Measurements from ENCODE around the gene LAMA3. TPM values are rescaled to one million over a fixed set of nuclear protein-coding genes. Genes with fewer than 3 reads are reported as not detected.

The LAMA3 gene
- total RNA-seq, 4 donors from 2014 or later, result 46.5 to 75.4 (median 57.4) TPM

DNA sequence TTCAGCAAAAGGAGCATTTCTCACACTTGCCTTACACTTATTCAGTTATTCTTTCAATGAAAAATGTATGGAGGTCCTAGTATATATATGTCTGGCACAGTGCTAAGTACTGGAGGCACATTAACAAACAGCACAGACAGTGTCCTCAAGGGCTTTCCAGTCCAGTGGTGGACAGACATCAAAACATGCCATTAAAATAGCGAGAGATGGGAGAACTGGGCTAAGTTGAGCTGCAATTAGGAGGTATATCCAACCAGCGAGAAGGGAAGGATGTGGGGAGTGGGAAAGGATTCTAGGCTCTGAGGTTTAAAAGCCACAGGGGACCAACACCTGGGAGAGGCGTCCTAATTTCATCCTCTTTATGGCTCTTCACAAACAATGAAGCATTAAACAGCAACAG lies 197.8 kb downstream of the LAMA3 start:
- Histone ChIP-seq H3K27me3 (no peaks in the 10 kb centered on the region), H3K4me1 (peaks cover 3 to 7% of the 10 kb centered on the region in 2 donors), H3K36me3 (no peaks in the 10 kb centered on the region), H3K4me3 (no peak overlapping the region), H3K9me3 (no peaks in the 10 kb centered on the region), H3K27ac (peak overlapping the region in 1 of 2 donors; percentile 93)
- no peak for DNase-seq
- TF ChIP-seq, protein P1, sequence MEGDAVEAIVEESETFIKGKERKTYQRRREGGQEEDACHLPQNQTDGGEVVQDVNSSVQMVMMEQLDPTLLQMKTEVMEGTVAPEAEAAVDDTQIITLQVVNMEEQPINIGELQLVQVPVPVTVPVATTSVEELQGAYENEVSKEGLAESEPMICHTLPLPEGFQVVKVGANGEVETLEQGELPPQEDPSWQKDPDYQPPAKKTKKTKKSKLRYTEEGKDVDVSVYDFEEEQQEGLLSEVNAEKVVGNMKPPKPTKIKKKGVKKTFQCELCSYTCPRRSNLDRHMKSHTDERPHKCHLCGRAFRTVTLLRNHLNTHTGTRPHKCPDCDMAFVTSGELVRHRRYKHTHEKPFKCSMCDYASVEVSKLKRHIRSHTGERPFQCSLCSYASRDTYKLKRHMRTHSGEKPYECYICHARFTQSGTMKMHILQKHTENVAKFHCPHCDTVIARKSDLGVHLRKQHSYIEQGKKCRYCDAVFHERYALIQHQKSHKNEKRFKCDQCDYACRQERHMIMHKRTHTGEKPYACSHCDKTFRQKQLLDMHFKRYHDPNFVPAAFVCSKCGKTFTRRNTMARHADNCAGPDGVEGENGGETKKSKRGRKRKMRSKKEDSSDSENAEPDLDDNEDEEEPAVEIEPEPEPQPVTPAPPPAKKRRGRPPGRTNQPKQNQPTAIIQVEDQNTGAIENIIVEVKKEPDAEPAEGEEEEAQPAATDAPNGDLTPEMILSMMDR (IDR thresholded peaks at IDR 0.05), result no peak
- TF ChIP-seq POLR2A (IDR thresholded peaks at IDR 0.05), result no peak
- intact Hi-C loops (cut with DNase I; ENCODE audit: low total_unique reads), result no loop called here

DNA sequence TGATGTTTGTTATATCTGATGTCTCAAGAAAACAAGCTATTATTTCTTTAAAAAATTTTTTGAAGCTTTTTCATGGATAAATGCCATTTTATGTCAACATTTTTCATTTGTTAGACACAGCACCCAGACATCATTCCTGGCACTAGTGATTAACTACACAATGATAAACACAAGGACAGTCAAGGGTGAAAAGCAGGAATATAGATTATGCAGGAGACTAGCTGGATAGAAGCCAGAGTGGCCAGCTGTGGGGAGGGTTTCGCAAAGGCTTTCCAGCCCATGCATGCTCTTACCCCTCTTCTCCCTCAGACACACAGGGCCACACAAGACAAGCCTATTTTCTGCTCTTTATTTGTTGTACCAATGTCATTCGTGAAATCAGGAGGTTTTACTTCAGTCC lies 198.2 kb downstream of the LAMA3 start:
- peak; percentile 56 to 61 for DNase-seq
- Histone ChIP-seq H3K27ac (peak overlapping the region in 1 of 2 donors; percentile 28), H3K9me3 (no peaks in the 10 kb centered on the region), H3K36me3 (no peaks in the 10 kb centered on the region), H3K27me3 (no peaks in the 10 kb centered on the region), H3K4me1 (peaks cover 3 to 7% of the 10 kb centered on the region in 2 donors), H3K4me3 (no peak overlapping the region)
- intact Hi-C loops (cut with DNase I; ENCODE audit: low total_unique reads), result no loop called here
- TF ChIP-seq POLR2A (IDR thresholded peaks at IDR 0.05), result no peak
- TF ChIP-seq, protein P1 (IDR thresholded peaks at IDR 0.05), result no peak

DNA sequence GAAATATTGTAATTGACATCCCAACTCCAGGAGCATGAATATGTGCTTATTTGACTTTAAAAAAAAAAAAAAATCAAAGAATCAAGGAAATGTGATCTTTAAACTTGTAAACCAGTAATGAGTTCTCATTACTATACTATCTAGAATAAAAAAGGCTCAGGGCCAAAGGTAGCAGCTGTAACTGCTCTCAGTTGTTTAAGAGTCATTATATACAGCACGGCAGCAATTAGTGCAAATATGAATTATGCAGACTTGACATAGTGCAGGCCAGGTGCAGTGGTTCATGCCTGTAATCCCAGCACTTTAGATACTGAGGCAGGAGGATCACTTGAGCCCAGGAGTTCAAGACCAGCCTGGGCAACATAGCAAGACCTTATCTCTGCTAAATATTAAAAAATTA lies 199.6 kb downstream of the LAMA3 start:
- no peak overlapping the region for H3K27ac ChIP-seq
- intact Hi-C loops (cut with DNase I; ENCODE audit: low total_unique reads), result no loop called here
- no peaks in the 10 kb centered on the region for H3K36me3 ChIP-seq
- peaks cover 0 to 3% of the 10 kb centered on the region in 2 donors for H3K4me1 ChIP-seq
- no peak for DNase-seq
- TF ChIP-seq POLR2A (IDR thresholded peaks at IDR 0.05), result no peak
- H3K27me3 ChIP-seq, result no peaks in the 10 kb centered on the region
- H3K9me3 ChIP-seq, result no peaks in the 10 kb centered on the region
- no peak overlapping the region for H3K4me3 ChIP-seq

DNA sequence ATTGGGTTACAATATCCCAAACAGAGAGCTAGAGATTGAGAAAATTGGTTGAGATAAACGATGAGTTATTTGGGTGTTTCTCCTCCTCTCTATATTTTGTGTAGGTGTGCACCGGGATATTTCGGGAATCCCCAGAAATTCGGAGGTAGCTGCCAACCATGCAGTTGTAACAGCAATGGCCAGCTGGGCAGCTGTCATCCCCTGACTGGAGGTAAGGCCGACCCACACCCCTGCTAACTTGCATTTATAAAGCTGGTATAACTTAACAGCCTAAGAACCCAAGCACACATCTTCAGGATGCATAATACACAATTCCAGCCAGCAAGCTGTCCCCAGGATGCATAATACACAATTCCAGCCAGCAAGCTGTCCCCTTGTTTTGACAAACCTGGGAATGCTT lies 200.7 kb downstream of the LAMA3 start:
- Histone ChIP-seq H3K4me3 (no peak overlapping the region), H3K36me3 (no peaks in the 10 kb centered on the region), H3K27ac (no peak overlapping the region), H3K27me3 (no peaks in the 10 kb centered on the region), H3K4me1 (no peaks in the 10 kb centered on the region), H3K9me3 (no peaks in the 10 kb centered on the region)
- no peak for DNase-seq
- TF ChIP-seq, protein P1 (IDR thresholded peaks at IDR 0.05), result no peak
- TF ChIP-seq POLR2A (IDR thresholded peaks at IDR 0.05), result no peak
- intact Hi-C loops (cut with DNase I; ENCODE audit: low total_unique reads), result no loop called here

DNA sequence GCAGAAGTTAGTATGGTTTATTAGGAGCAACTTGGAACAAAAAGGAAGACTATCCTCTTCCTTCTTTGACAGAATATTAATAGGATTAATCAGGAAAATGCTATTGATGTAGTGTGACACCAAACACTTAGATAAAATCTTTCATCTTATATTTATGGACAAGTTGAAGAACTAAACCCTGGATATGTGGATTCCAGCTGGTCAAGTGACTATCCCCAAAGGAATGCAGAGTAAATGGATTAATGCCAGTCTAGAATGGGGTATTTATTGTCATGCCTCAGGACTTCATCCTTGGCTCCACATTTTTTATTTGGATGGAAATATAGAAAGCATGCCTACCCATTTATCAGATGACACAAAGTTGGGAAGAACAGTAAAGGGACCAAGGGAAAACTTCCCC lies 201.3 kb downstream of the LAMA3 start:
- DNase-seq, result no peak
- Histone ChIP-seq H3K4me1 (no peaks in the 10 kb centered on the region), H3K36me3 (no peaks in the 10 kb centered on the region), H3K9me3 (no peaks in the 10 kb centered on the region), H3K4me3 (no peak overlapping the region), H3K27ac (no peak overlapping the region), H3K27me3 (no peaks in the 10 kb centered on the region)
- intact Hi-C loops (cut with DNase I; ENCODE audit: low total_unique reads), result no loop called here
- TF ChIP-seq POLR2A (IDR thresholded peaks at IDR 0.05), result no peak
- TF ChIP-seq, protein P1 (IDR thresholded peaks at IDR 0.05), result no peak

DNA sequence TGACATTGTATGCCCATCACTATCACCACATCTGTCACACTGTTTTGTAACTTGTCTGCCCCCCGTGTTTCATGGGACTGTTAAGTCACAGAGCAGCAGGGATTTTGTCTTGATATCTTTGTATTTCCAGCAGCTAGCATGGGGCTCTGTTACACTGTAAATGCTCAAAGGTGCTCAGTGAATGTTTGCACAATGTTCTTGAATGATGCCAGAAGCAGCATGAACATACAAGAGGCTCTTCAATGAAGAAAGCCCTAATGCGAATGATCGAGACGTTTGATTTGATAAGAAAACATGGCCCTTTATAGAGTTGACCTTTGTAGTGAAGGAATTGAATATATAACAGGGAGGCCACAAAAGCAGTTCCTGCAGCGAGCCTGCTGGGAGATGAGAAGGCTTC lies 204.4 kb downstream of the LAMA3 start:
- H3K36me3 ChIP-seq, result no peaks in the 10 kb centered on the region
- TF ChIP-seq, protein P1 (IDR thresholded peaks at IDR 0.05), result no peak
- TF ChIP-seq POLR2A (IDR thresholded peaks at IDR 0.05), result no peak
- H3K27ac ChIP-seq, result no peak overlapping the region
- no peak overlapping the region for H3K4me3 ChIP-seq
- no peaks in the 10 kb centered on the region for H3K4me1 ChIP-seq
- H3K27me3 ChIP-seq, result no peaks in the 10 kb centered on the region
- H3K9me3 ChIP-seq, result no peaks in the 10 kb centered on the region
- intact Hi-C loops (cut with DNase I; ENCODE audit: low total_unique reads), result no loop called here
- DNase-seq, result no peak
